GM23248 (cell line): ENCODE measurements around the gene CCNYL1.

Source experiments
- EZH2 ChIP-seq: fragments of 200-600 bp; sonication (generic); IDR thresholded peaks from 2 replicates; pipeline ENCODE4 v1.6.1; 2018; ENCODE audit warnings: antibody characterized with exemption, mild to moderate bottlenecking; ENCODE audit not compliant: insufficient read depth, poor library complexity, severe bottlenecking
- EZH2phosphoT487 ChIP-seq: fragments of 200-600 bp; sonication (generic); IDR thresholded peaks from 2 replicates; pipeline ENCODE4 v1.6.1; 2018; ENCODE audit warnings: antibody characterized with exemption, moderate library complexity, mild to moderate bottlenecking, low read depth; ENCODE audit not compliant: insufficient read depth

- TF ChIP-seq EZH2phosphoT487 (no peak), EZH2 (no peak)
Observed at GRCh38 chr2:207762146-207762545, 50.7 kb downstream of the CCNYL1 start.
